ENCODE data around the gene ASTN2.

GRCh38 chr9:117076571-117077290, 338.1 kb downstream of the ASTN2 start:
- TF ChIP-seq, protein P1, sequence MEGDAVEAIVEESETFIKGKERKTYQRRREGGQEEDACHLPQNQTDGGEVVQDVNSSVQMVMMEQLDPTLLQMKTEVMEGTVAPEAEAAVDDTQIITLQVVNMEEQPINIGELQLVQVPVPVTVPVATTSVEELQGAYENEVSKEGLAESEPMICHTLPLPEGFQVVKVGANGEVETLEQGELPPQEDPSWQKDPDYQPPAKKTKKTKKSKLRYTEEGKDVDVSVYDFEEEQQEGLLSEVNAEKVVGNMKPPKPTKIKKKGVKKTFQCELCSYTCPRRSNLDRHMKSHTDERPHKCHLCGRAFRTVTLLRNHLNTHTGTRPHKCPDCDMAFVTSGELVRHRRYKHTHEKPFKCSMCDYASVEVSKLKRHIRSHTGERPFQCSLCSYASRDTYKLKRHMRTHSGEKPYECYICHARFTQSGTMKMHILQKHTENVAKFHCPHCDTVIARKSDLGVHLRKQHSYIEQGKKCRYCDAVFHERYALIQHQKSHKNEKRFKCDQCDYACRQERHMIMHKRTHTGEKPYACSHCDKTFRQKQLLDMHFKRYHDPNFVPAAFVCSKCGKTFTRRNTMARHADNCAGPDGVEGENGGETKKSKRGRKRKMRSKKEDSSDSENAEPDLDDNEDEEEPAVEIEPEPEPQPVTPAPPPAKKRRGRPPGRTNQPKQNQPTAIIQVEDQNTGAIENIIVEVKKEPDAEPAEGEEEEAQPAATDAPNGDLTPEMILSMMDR (IDR thresholded peaks at IDR 0.05; ENCODE audit: low read length), result no peak
- TF ChIP-seq EZH2 (optimal IDR thresholded peaks at IDR 0.05; ENCODE audit: low read depth, low read length) (no peak), EZH2phosphoT487 (IDR thresholded peaks at IDR 0.05; ENCODE audit: low read length) (no peak)

All from MM.1S (cell line).